ENCODE data around the gene GET3. TPM values are rescaled to one million over a fixed set of nuclear protein-coding genes. Genes with fewer than 3 reads are reported as not detected.

The GET3 gene
- total and polyA plus RNA-seq, 8 donors, result 51.4 to 71.2 (median 58.6) TPM

- H3K4me3 ChIP-seq, result peak overlapping the region in 1 of 2 donors; percentile 1
- H3K27ac ChIP-seq, result peak overlapping the region; percentile 99 to 100
- intact Hi-C loops (cut with DNase I), result no loop called here
- DNase-seq (peak in 3 of 4 donors; percentile 75 to 94 (median 88)), ATAC-seq (peak; percentile 15)
- H3K27me3 ChIP-seq, result no peaks in the 10 kb centered on the region
- H3K36me3 ChIP-seq, result no peaks in the 10 kb centered on the region
- TF ChIP-seq, protein P1, sequence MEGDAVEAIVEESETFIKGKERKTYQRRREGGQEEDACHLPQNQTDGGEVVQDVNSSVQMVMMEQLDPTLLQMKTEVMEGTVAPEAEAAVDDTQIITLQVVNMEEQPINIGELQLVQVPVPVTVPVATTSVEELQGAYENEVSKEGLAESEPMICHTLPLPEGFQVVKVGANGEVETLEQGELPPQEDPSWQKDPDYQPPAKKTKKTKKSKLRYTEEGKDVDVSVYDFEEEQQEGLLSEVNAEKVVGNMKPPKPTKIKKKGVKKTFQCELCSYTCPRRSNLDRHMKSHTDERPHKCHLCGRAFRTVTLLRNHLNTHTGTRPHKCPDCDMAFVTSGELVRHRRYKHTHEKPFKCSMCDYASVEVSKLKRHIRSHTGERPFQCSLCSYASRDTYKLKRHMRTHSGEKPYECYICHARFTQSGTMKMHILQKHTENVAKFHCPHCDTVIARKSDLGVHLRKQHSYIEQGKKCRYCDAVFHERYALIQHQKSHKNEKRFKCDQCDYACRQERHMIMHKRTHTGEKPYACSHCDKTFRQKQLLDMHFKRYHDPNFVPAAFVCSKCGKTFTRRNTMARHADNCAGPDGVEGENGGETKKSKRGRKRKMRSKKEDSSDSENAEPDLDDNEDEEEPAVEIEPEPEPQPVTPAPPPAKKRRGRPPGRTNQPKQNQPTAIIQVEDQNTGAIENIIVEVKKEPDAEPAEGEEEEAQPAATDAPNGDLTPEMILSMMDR (IDR thresholded peaks at IDR 0.05), result no peak
- H3K9me3 ChIP-seq, result no peaks in the 10 kb centered on the region
- peaks cover 70 to 89% of the 10 kb centered on the region in 2 donors for H3K4me1 ChIP-seq
These were observed 49.0 kb downstream of the GET3 start for GRCh38 chr19:12786141-12786870.

- Histone ChIP-seq H3K27ac (peak overlapping the region; percentile 99 to 100), H3K4me3 (no peak overlapping the region), H3K36me3 (no peaks in the 10 kb centered on the region), H3K4me1 (peaks cover 70 to 83% of the 10 kb centered on the region in 2 donors), H3K9me3 (no peaks in the 10 kb centered on the region), H3K27me3 (no peaks in the 10 kb centered on the region)
- DNase-seq (no peak), ATAC-seq (no peak)
- intact Hi-C loops (cut with DNase I), result no loop called here
- TF ChIP-seq, protein P1 (IDR thresholded peaks at IDR 0.05), result no peak
These were observed 49.7 kb downstream of the GET3 start for GRCh38 chr19:12786952-12787351.

DNA sequence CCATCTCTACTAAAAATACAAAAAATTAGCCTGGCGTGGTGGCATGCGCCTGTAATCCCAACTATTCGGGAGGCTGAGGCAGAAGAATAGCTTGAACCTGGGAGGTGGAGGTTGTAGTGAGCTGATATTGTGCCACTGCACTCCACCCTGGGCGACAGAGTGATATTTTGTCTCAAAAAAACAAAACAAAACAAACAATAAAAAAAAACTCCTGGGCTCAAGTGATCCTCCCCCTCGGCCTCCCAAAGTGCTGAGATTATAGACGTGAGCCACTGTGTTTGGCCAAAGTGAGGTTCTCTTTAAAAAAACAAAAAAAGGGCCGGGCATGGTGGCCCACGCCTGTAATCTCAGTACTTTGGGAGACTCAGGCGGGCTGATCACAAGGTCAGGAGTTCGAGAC is 50.2 kb downstream of the GET3 start:
- DNase-seq (no peak), ATAC-seq (no peak)
- H3K9me3 ChIP-seq, result no peaks in the 10 kb centered on the region
- no peaks in the 10 kb centered on the region for H3K27me3 ChIP-seq
- intact Hi-C loops (cut with DNase I), result no loop called here
- no peak overlapping the region for H3K4me3 ChIP-seq
- TF ChIP-seq, protein P1 (IDR thresholded peaks at IDR 0.05), result no peak
- peak overlapping the region; percentile 99 to 100 for H3K27ac ChIP-seq
- peaks cover 0 to 2% of the 10 kb centered on the region in 2 donors for H3K36me3 ChIP-seq
- H3K4me1 ChIP-seq, result peaks cover 70 to 78% of the 10 kb centered on the region in 2 donors

DNA sequence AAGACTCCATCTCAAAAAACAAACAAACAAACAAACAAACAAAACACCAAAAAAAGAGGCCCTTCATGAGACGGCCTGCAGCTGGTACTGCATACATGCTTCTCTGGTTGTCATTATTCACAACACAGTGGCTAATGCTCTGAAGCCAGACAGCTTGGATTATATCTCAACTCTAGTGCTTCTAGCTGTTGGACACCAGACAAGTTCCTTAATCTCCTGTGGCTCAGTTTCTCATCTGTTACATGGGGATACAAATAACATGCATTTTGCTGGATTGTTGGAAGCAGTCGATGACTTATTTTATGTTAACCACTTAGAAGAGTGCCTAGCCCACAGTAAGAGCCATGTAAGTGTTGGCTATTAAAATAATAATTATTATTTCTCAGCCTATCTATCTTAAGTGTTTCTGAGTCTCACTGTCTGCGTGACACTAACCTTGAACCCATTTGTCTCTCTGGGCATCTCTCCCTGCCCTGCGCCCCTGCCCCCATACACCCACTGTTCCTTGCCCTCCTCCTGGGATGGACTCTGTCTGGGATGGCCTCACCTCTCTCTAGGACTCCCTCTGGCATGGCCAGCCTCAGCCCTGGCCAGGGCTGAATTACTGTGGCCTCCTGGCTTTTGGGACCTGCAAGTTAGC is 50.9 kb downstream of the GET3 start:
- peak overlapping the region; percentile 99 to 100 for H3K27ac ChIP-seq
- no peaks in the 10 kb centered on the region for H3K9me3 ChIP-seq
- intact Hi-C loops (cut with DNase I), result no loop called here
- H3K27me3 ChIP-seq, result no peaks in the 10 kb centered on the region
- TF ChIP-seq, protein P1 (IDR thresholded peaks at IDR 0.05), result no peak
- peaks cover 66 to 71% of the 10 kb centered on the region in 2 donors for H3K4me1 ChIP-seq
- peak overlapping the region in 1 of 2 donors; percentile 98 for H3K4me3 ChIP-seq
- ATAC-seq (no peak), DNase-seq (peak in 1 of 4 donors; percentile 64)
- peaks cover 0 to 9% of the 10 kb centered on the region in 2 donors for H3K36me3 ChIP-seq

- Histone ChIP-seq H3K27me3 (no peaks in the 10 kb centered on the region), H3K9me3 (no peaks in the 10 kb centered on the region), H3K4me1 (peaks cover 61 to 66% of the 10 kb centered on the region in 2 donors), H3K27ac (peak overlapping the region; percentile 99 to 100), H3K36me3 (peaks cover 0 to 10% of the 10 kb centered on the region in 2 donors), H3K4me3 (peak overlapping the region in 1 of 2 donors; percentile 98)
- DNase-seq, result peak; percentile 74 to 92 (median 88)
- no peak for ATAC-seq
- intact Hi-C loops (cut with DNase I), result no loop called here
- TF ChIP-seq, protein P1 (IDR thresholded peaks at IDR 0.05), result no peak
These were observed 51.4 kb downstream of the GET3 start for GRCh38 chr19:12788682-12789097.
